ENCODE measurements around the gene ANKRD63.
A peak's percentile ranks its signal among the peaks of the same experiment; 100 is the strongest.

ANKRD63 gene

GRCh38 chr15:40312370-40313158 is 29.7 kb upstream of the ANKRD63 start:
- no peak overlapping the region for H3K4me3 ChIP-seq (ENCODE audit: low read depth, low read length)
- no peak overlapping the region for H3K23ac ChIP-seq (ENCODE audit: low read length)
- H3K27ac ChIP-seq (ENCODE audit: low read depth, low read length) = no peak overlapping the region

GRCh38 chr15:40310993-40311392 is 28.1 kb upstream of the ANKRD63 start:
- Histone ChIP-seq H3K79me1 (ENCODE audit: low read length) (no peaks in the 10 kb centered on the region), H3K27me3 (ENCODE audit: insufficient read depth, low read length) (no peaks in the 10 kb centered on the region), H3K79me2 (ENCODE audit: control insufficient read depth, insufficient read depth, low read length, poor library complexity) (no peaks in the 10 kb centered on the region), H3K9me3 (ENCODE audit: insufficient read depth, low read depth, low read length) (no peaks in the 10 kb centered on the region), H2AFZ (ENCODE audit: insufficient read depth, low read length, poor library complexity) (no peak overlapping the region), H3K36me3 (ENCODE audit: control insufficient read depth in 1 of 2, insufficient read depth in 2 of 2, low read length in 2 of 2) (no peaks in the 10 kb centered on the region), H3K18ac (ENCODE audit: low read length) (no peak overlapping the region), H2BK5ac (ENCODE audit: low read depth, low read length, poor library complexity) (no peak overlapping the region), H3K27ac (ENCODE audit: low read depth, low read length) (no peak overlapping the region), H3K23ac (ENCODE audit: low read length) (no peak overlapping the region), H3K14ac (ENCODE audit: low read length) (no peak overlapping the region), H2AK5ac (ENCODE audit: low read length) (no peak overlapping the region), H3K4me3 (ENCODE audit: low read depth, low read length) (no peak overlapping the region), H2BK120ac (ENCODE audit: insufficient read depth, low read length, poor library complexity) (no peak overlapping the region), H4K8ac (ENCODE audit: low read depth, low read length) (no peak overlapping the region), H3K4me2 (ENCODE audit: low read length) (no peak overlapping the region), H3K4me1 (ENCODE audit: control insufficient read depth in 1 of 2, insufficient read depth in 2 of 2, low read length in 2 of 2) (peaks cover 7 to 12% of the 10 kb centered on the region in 2 experiments), H3K9ac (ENCODE audit: low read length) (no peak overlapping the region), H4K12ac (ENCODE audit: low read depth, low read length) (no peak overlapping the region), H2BK12ac (ENCODE audit: low read length) (no peak overlapping the region), H3K4ac (ENCODE audit: low read depth, low read length) (no peak overlapping the region), H4K91ac (ENCODE audit: low read depth, low read length) (no peak overlapping the region)
- no peak for DNase-seq
- no CpG with 5 or more reads among the region's 3 CpGs for WGBS (ENCODE audit: extremely low coverage, insufficient coverage, insufficient read length)

More at GRCh38 chr15:40312370-40313158, 29.7 kb upstream of the ANKRD63 start:
- H4K12ac ChIP-seq (ENCODE audit: low read depth, low read length) = no peak overlapping the region
- H3K36me3 ChIP-seq (ENCODE audit: control insufficient read depth in 1 of 2, insufficient read depth in 2 of 2, low read length in 2 of 2) = no peaks in the 10 kb centered on the region
- no peak overlapping the region for H3K4ac ChIP-seq (ENCODE audit: low read depth, low read length)
- no peak overlapping the region for H3K9ac ChIP-seq (ENCODE audit: low read length)
- DNase-seq = no peak
- no peak overlapping the region for H2AFZ ChIP-seq (ENCODE audit: insufficient read depth, low read length, poor library complexity)
- no peak overlapping the region for H3K14ac ChIP-seq (ENCODE audit: low read length)
- no CpG with 5 or more reads among the region's 10 CpGs for WGBS (ENCODE audit: extremely low coverage, insufficient coverage, insufficient read length)
- H3K4me2 ChIP-seq (ENCODE audit: low read length) = no peak overlapping the region
- no peak overlapping the region for H4K91ac ChIP-seq (ENCODE audit: low read depth, low read length)
- H3K79me2 ChIP-seq (ENCODE audit: control insufficient read depth, insufficient read depth, low read length, poor library complexity) = no peaks in the 10 kb centered on the region
- no peak overlapping the region for H3K18ac ChIP-seq (ENCODE audit: low read length)
- no peak overlapping the region for H2BK5ac ChIP-seq (ENCODE audit: low read depth, low read length, poor library complexity)
- H2BK12ac ChIP-seq (ENCODE audit: low read length) = no peak overlapping the region
- H3K79me1 ChIP-seq (ENCODE audit: low read length) = no peaks in the 10 kb centered on the region
- H3K27me3 ChIP-seq (ENCODE audit: insufficient read depth, low read length) = no peaks in the 10 kb centered on the region
- no peaks in the 10 kb centered on the region for H3K9me3 ChIP-seq (ENCODE audit: insufficient read depth, low read depth, low read length)
- H4K8ac ChIP-seq (ENCODE audit: low read depth, low read length) = no peak overlapping the region
- no peak overlapping the region for H2AK5ac ChIP-seq (ENCODE audit: low read length)
- peaks cover 6 to 10% of the 10 kb centered on the region in 2 experiments for H3K4me1 ChIP-seq (ENCODE audit: control insufficient read depth in 1 of 2, insufficient read depth in 2 of 2, low read length in 2 of 2)
- no peak overlapping the region for H2BK120ac ChIP-seq (ENCODE audit: insufficient read depth, low read length, poor library complexity)

GRCh38 chr15:40310001-40310959 is 27.4 kb upstream of the ANKRD63 start:
- H2BK5ac ChIP-seq (ENCODE audit: low read depth, low read length, poor library complexity) = no peak overlapping the region
- no peak overlapping the region for H2BK120ac ChIP-seq (ENCODE audit: insufficient read depth, low read length, poor library complexity)
- H2AFZ ChIP-seq (ENCODE audit: insufficient read depth, low read length, poor library complexity) = no peak overlapping the region
- no peak overlapping the region for H3K4me3 ChIP-seq (ENCODE audit: low read depth, low read length)
- no peak overlapping the region for H2BK12ac ChIP-seq (ENCODE audit: low read length)
- H3K23ac ChIP-seq (ENCODE audit: low read length) = no peak overlapping the region
- no peak overlapping the region for H3K14ac ChIP-seq (ENCODE audit: low read length)
- H2AK5ac ChIP-seq (ENCODE audit: low read length) = no peak overlapping the region
- no peak overlapping the region for H4K91ac ChIP-seq (ENCODE audit: low read depth, low read length)
- H3K4me1 ChIP-seq (ENCODE audit: control insufficient read depth in 1 of 2, insufficient read depth in 2 of 2, low read length in 2 of 2) = peaks cover 7 to 12% of the 10 kb centered on the region in 2 experiments
- no peak overlapping the region for H4K8ac ChIP-seq (ENCODE audit: low read depth, low read length)
- no peak overlapping the region for H3K4me2 ChIP-seq (ENCODE audit: low read length)
- H3K36me3 ChIP-seq (ENCODE audit: control insufficient read depth in 1 of 2, insufficient read depth in 2 of 2, low read length in 2 of 2) = no peaks in the 10 kb centered on the region
- no peak overlapping the region for H3K9ac ChIP-seq (ENCODE audit: low read length)
- no peaks in the 10 kb centered on the region for H3K79me2 ChIP-seq (ENCODE audit: control insufficient read depth, insufficient read depth, low read length, poor library complexity)
- H3K27me3 ChIP-seq (ENCODE audit: insufficient read depth, low read length) = no peaks in the 10 kb centered on the region
- no CpG with 5 or more reads among the region's 4 CpGs for WGBS (ENCODE audit: extremely low coverage, insufficient coverage, insufficient read length)
- no peak overlapping the region for H4K12ac ChIP-seq (ENCODE audit: low read depth, low read length)
- no peak overlapping the region for H3K4ac ChIP-seq (ENCODE audit: low read depth, low read length)
- no peak overlapping the region for H3K18ac ChIP-seq (ENCODE audit: low read length)
- H3K27ac ChIP-seq (ENCODE audit: low read depth, low read length) = no peak overlapping the region
- peak in 1 of 2 donors; percentile 58 for DNase-seq
- no peaks in the 10 kb centered on the region for H3K9me3 ChIP-seq (ENCODE audit: insufficient read depth, low read depth, low read length)
- H3K79me1 ChIP-seq (ENCODE audit: low read length) = no peaks in the 10 kb centered on the region

- Histone ChIP-seq H2BK5ac (ENCODE audit: low read depth, low read length, poor library complexity) (no peak overlapping the region), H4K12ac (ENCODE audit: low read depth, low read length) (no peak overlapping the region), H3K36me3 (ENCODE audit: control insufficient read depth in 1 of 2, insufficient read depth in 2 of 2, low read length in 2 of 2) (no peaks in the 10 kb centered on the region), H3K4ac (ENCODE audit: low read depth, low read length) (no peak overlapping the region), H3K27ac (ENCODE audit: low read depth, low read length) (no peak overlapping the region), H3K18ac (ENCODE audit: low read length) (no peak overlapping the region), H3K14ac (ENCODE audit: low read length) (no peak overlapping the region), H3K4me1 (ENCODE audit: control insufficient read depth in 1 of 2, insufficient read depth in 2 of 2, low read length in 2 of 2) (peaks cover 7 to 12% of the 10 kb centered on the region in 2 experiments), H2BK12ac (ENCODE audit: low read length) (no peak overlapping the region), H2BK120ac (ENCODE audit: insufficient read depth, low read length, poor library complexity) (no peak overlapping the region), H3K9me3 (ENCODE audit: insufficient read depth, low read depth, low read length) (no peaks in the 10 kb centered on the region), H3K27me3 (ENCODE audit: insufficient read depth, low read length) (no peaks in the 10 kb centered on the region), H3K4me2 (ENCODE audit: low read length) (no peak overlapping the region), H3K79me2 (ENCODE audit: control insufficient read depth, insufficient read depth, low read length, poor library complexity) (no peaks in the 10 kb centered on the region), H4K8ac (ENCODE audit: low read depth, low read length) (no peak overlapping the region), H2AK5ac (ENCODE audit: low read length) (no peak overlapping the region), H2AFZ (ENCODE audit: insufficient read depth, low read length, poor library complexity) (no peak overlapping the region), H3K9ac (ENCODE audit: low read length) (no peak overlapping the region), H3K79me1 (ENCODE audit: low read length) (no peaks in the 10 kb centered on the region), H4K91ac (ENCODE audit: low read depth, low read length) (no peak overlapping the region), H3K4me3 (ENCODE audit: low read depth, low read length) (no peak overlapping the region), H3K23ac (ENCODE audit: low read length) (no peak overlapping the region)
- WGBS (ENCODE audit: extremely low coverage, insufficient coverage, insufficient read length) = no CpG with 5 or more reads among the region's 8 CpGs
- DNase-seq = no peak
These were observed 26.5 kb upstream of the ANKRD63 start for GRCh38 chr15:40309344-40309862.
